Non-pigmented ciliary epithelial cell (primary cell): ENCODE results near the gene ASPG.

Experiments used
- DNase-seq: peaks from one replicate; pipeline ENCODE4 v3.0.0-alpha.2; 2010; ENCODE audit warnings: low read depth

The ASPG gene

GRCh38 chr14:104163541-104163940 lies 78.0 kb downstream of the ASPG start:
- no peak for DNase-seq

DNA sequence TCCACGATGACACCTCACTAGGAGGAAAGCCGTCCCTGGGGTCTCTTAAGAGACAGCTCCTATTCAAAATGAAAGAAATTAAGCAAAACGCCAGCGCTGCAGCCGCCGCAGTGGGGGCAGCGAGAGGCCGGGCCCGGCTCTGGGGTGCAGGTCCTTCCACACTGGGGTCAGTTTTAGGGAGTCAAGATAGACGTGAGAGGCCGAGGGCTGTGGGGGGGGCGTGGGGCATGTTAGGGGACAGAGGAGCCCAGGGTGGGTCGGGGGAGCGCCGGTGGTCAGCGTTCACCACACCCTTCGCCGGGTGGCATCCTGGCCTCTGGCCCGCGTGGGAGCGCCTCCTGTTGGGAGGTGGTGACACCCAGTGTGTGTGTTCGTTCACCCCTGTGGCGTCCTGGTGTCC lies 78.5 kb downstream of the ASPG start:
- DNase-seq: no peak

DNA sequence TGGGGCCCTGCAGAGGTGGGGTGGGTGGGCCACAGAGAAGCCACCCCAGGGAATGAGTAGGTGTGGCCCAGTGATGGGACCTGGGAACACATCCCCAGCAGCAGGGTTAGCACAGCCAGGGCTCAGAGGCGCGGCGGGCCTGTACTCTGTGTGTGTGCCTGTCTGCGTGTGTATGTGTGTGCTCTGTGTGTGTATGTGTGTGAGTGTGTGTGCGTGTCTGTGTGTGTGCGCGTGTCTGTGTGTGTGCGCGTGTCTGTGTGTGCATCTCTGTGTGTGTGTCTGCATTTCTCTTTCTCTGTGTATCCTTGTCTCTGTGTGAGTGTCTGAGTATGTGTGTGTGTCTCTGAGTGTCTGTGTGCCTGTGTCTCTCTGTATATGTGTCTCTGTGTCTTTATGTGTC lies 79.0 kb downstream of the ASPG start:
- DNase-seq: no peak
